Ishikawa (cell line): Measurements from ENCODE around the gene C3orf33.

ENCODE experiments used
- CEBPB ChIP-seq: IDR thresholded peaks from 2 replicates; pipeline ENCODE4 v1.6.1; 2012
- CREB1 ChIP-seq: IDR thresholded peaks from 2 replicates; pipeline ENCODE4 v1.6.1; 2012; ENCODE audit warnings: low read depth
- EGR1 ChIP-seq: IDR thresholded peaks from 2 replicates; pipeline ENCODE4 v1.6.1; 2012
- RAD21 ChIP-seq: IDR thresholded peaks from 2 replicates; pipeline ENCODE4 v1.6.1; 2012; ENCODE audit warnings: low read depth
- TAF1 ChIP-seq: IDR thresholded peaks from 2 replicates; pipeline ENCODE4 v1.6.1; 2012; ENCODE audit warnings: low read depth, mild to moderate bottlenecking
- TCF12 ChIP-seq: IDR thresholded peaks from 2 replicates; pipeline ENCODE4 v1.6.1; 2012; ENCODE audit warnings: low read depth

GRCh38 chr3:155791190-155791589, 14.9 kb downstream of the C3orf33 start:
- no peak for TF ChIP-seq TCF12
- TF ChIP-seq CEBPB = no peak
- TF ChIP-seq RAD21 = no peak
- TF ChIP-seq CREB1 = no peak
- TF ChIP-seq TAF1 = no peak
- no peak for TF ChIP-seq EGR1
